Measurements from ENCODE around the gene CAVIN2.
"Not testable (repeated sequence)": the region's sequence is repeated elsewhere in the genome, so short reads cannot be mapped to it uniquely, and the experiment has no call there.

CAVIN2 gene

GRCh38 chr2:191797942-191798876 is 48.7 kb downstream of the CAVIN2 start:
- no peak for DNase-seq

GRCh38 chr2:191797500-191797899 is 49.4 kb downstream of the CAVIN2 start:
- no peak for DNase-seq

- no peak for DNase-seq
Measured at GRCh38 chr2:191795715-191796114, 51.2 kb downstream of the CAVIN2 start.

- no peak for DNase-seq
Measured at GRCh38 chr2:191791953-191792560, 54.8 kb downstream of the CAVIN2 start.

GRCh38 chr2:191790737-191791136 is 56.2 kb downstream of the CAVIN2 start:
- DNase-seq: no peak

GRCh38 chr2:191789796-191790195 is 57.1 kb downstream of the CAVIN2 start:
- no peak for DNase-seq

GRCh38 chr2:191786694-191787093 is 60.2 kb downstream of the CAVIN2 start:
- no peak for DNase-seq

- not testable (repeated sequence) for DNase-seq
Measured at GRCh38 chr2:191785651-191786050, 61.2 kb downstream of the CAVIN2 start.

All from NCI-H1048 (cell line).